KMS-11 (cell line): ENCODE measurements around the gene STAB1.

Source experiments
- H2AFZ ChIP-seq: fragments of 200-600 bp; sonication (generic); 2 replicates; pipeline ENCODE4 v1.6.1; 2016; ENCODE audit warnings: antibody characterized with exemption, mixed run types, low read depth
- H3K27ac ChIP-seq: fragments of 200-600 bp; sonication (generic); 2 replicates; pipeline ENCODE4 v1.6.1; 2016; ENCODE audit warnings: mild to moderate bottlenecking, mixed run types
- H3K27me3 ChIP-seq: fragments of 200-600 bp; sonication (generic); 2 replicates; pipeline ENCODE4 v1.6.1; 2017; ENCODE audit warnings: mild to moderate bottlenecking, low read depth, mixed run types, moderate library complexity; ENCODE audit not compliant: insufficient read depth
- H3K36me3 ChIP-seq: fragments of 200-600 bp; sonication (generic); 2 replicates; pipeline ENCODE4 v1.6.1; 2017; ENCODE audit warnings: mild to moderate bottlenecking, mixed run types; ENCODE audit not compliant: insufficient read depth
- H3K4me1 ChIP-seq: fragments of 200-600 bp; sonication (generic); 2 replicates; pipeline ENCODE4 v1.6.1; 2016; ENCODE audit warnings: mild to moderate bottlenecking, low read depth, mixed run types; ENCODE audit not compliant: poor library complexity, severe bottlenecking
- H3K4me2 ChIP-seq: fragments of 200-600 bp; sonication (generic); 2 replicates; pipeline ENCODE4 v1.7.0; 2016; ENCODE audit warnings: mild to moderate bottlenecking, mixed run types
- H3K4me3 ChIP-seq: fragments of 200-600 bp; sonication (generic); IDR thresholded peaks from 2 replicates; pipeline ENCODE4 v1.6.1; 2017; ENCODE audit warnings: low read depth, low read length, mixed read lengths; ENCODE audit not compliant: insufficient read depth
- H3K79me2 ChIP-seq: fragments of 200-600 bp; sonication (generic); 2 replicates; pipeline ENCODE4 v1.6.1; 2016; ENCODE audit warnings: low read depth, mixed run types; ENCODE audit not compliant: insufficient read depth
- H3K9ac ChIP-seq: fragments of 200-600 bp; sonication (generic); 2 replicates; pipeline ENCODE4 v1.6.1; 2016; ENCODE audit warnings: mild to moderate bottlenecking, mixed run types
- H4K20me1 ChIP-seq: fragments of 200-600 bp; sonication (generic); 2 replicates; pipeline ENCODE4 v1.6.1; 2016; ENCODE audit warnings: mild to moderate bottlenecking, mixed run types; ENCODE audit not compliant: insufficient read depth
- CTCF ChIP-seq: fragments of 200-600 bp; sonication (generic); conservative IDR thresholded peaks from 2 replicates; pipeline ENCODE4 v1.6.1; 2017; ENCODE audit warnings: low read depth, mild to moderate bottlenecking, antibody characterized with exemption, low read length, moderate library complexity, mixed read lengths

STAB1 gene

DNA sequence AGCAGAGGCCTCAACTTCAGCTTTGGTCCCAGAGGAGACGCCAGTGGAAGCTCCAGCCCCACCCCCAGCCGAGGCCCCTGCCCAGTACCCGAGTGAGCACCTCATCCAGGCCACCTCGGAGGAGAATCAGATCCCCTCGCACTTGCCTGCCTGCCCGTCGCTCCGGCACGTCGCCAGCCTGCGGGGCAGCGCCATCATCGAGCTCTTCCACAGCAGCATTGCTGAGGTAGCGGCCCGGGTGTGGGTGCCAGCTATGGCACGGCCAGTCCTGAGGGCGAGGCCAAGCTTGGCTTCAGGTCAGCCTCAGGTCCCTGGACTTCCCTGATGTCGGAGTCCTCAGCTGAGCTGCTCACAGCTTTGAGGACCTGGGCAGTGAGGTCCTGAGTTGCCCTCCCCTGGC lies 5.7 kb upstream of the STAB1 start:
- Histone ChIP-seq H3K4me2 (no peak overlapping the region), H3K36me3 (no peaks in the 10 kb centered on the region; the same call in 1 of the 2 replicates), H4K20me1 (no peaks in the 10 kb centered on the region), H3K79me2 (no peaks in the 10 kb centered on the region), H2AFZ (no peak overlapping the region), H3K4me1 (no peaks in the 10 kb centered on the region), H3K27ac (no peak overlapping the region), H3K27me3 (no peaks in the 10 kb centered on the region), H3K4me3 (no peak overlapping the region), H3K9ac (no peak overlapping the region)
- no peak for TF ChIP-seq CTCF

GRCh38 chr3:52490035-52490938 lies 4.9 kb upstream of the STAB1 start:
- Histone ChIP-seq H3K79me2 (no peaks in the 10 kb centered on the region), H2AFZ (no peak overlapping the region), H3K27ac (no peak overlapping the region), H4K20me1 (no peaks in the 10 kb centered on the region), H3K9ac (no peak overlapping the region), H3K27me3 (no peaks in the 10 kb centered on the region), H3K36me3 (no peaks in the 10 kb centered on the region; the same call in 1 of the 2 replicates), H3K4me3 (no peak overlapping the region), H3K4me2 (no peak overlapping the region), H3K4me1 (no peaks in the 10 kb centered on the region)
- TF ChIP-seq CTCF: no peak

DNA sequence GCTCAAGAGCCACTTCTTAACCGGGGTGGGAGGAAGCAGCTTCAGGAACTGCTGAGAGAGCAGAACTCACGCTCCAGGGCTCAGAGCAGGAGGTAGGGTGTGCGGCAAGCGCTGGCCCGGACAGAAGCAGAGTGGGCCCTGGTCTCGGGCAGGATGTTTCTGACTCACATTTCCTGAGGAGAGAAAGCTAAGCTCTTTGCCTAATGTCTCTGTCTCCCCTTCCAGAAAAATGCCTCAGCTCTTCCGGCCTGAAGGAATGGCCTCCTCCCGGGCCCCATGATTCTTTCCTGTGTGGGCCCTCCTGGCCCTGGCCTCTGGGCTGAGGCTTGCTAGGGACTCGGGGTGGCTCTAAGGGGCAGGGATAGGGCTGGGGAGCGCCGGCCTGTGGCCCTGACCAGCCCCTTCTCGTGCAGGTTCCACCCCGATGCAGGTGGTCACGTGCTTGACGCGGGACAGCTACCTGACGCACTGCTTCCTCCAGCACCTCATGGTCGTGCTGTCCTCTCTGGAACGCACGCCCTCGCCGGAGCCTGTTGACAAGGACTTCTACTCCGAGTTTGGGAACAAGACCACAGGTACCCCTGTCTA lies 4.1 kb upstream of the STAB1 start:
- Histone ChIP-seq H3K4me1 (no peaks in the 10 kb centered on the region), H3K79me2 (no peaks in the 10 kb centered on the region), H2AFZ (no peak overlapping the region), H3K27ac (no peak overlapping the region), H4K20me1 (no peaks in the 10 kb centered on the region), H3K4me3 (no peak overlapping the region), H3K27me3 (no peaks in the 10 kb centered on the region), H3K36me3 (no peaks in the 10 kb centered on the region; the same call in 1 of the 2 replicates), H3K9ac (no peak overlapping the region), H3K4me2 (no peak overlapping the region)
- TF ChIP-seq CTCF: no peak

- Histone ChIP-seq H3K4me2 (no peak overlapping the region), H3K27me3 (no peaks in the 10 kb centered on the region), H3K27ac (no peak overlapping the region), H3K9ac (no peak overlapping the region), H3K4me1 (no peaks in the 10 kb centered on the region), H4K20me1 (no peaks in the 10 kb centered on the region), H3K79me2 (no peaks in the 10 kb centered on the region), H3K4me3 (no peak overlapping the region), H3K36me3 (no peaks in the 10 kb centered on the region; the same call in 1 of the 2 replicates), H2AFZ (no peak overlapping the region)
- no peak for TF ChIP-seq CTCF
Measured at GRCh38 chr3:52492059-52492458, 3.1 kb upstream of the STAB1 start.
